Umbilical cord (tissue), 2 donors: Measurements from ENCODE around the gene WDR18. TPM values are rescaled to one million over a fixed set of nuclear protein-coding genes. Genes with fewer than 3 reads are reported as not detected.

Experiments used
- DNase-seq: peaks from one replicate; pipeline ENCODE4 v3.0.0-alpha.2; 2015; ENCODE audit warnings: low spot score
- total RNA-seq: library from RNA; depleted of rRNA; stranded (reverse); fragments of >200 nt; gene quantifications from one replicate; pipeline ENCODE4 v1.2.3, GENCODE V29; 2014; ENCODE audit warnings: low replicate concordance; ENCODE audit not compliant: insufficient read depth

WDR18 gene
- total RNA-seq, 1 donor from 2014 or later: 67.9 TPM

- DNase-seq: no peak
Observed at GRCh38 chr19:964761-965694, 19.1 kb upstream of the WDR18 start.

- no peak for DNase-seq
Observed at GRCh38 chr19:966485-967088, 17.6 kb upstream of the WDR18 start.

- DNase-seq: no peak
Observed at GRCh38 chr19:970695-971094, 13.4 kb upstream of the WDR18 start.

- DNase-seq: no peak
Observed at GRCh38 chr19:971795-972194, 12.3 kb upstream of the WDR18 start.

GRCh38 chr19:972281-972680, 11.9 kb upstream of the WDR18 start:
- no peak for DNase-seq

- no peak for DNase-seq
Observed at GRCh38 chr19:973726-974563, 10.2 kb upstream of the WDR18 start.

- DNase-seq: no peak
Observed at GRCh38 chr19:974564-975257, 9.4 kb upstream of the WDR18 start.

GRCh38 chr19:976476-976875, 7.7 kb upstream of the WDR18 start:
- DNase-seq: no peak

- DNase-seq: no peak
Observed at GRCh38 chr19:977058-977464, 7.1 kb upstream of the WDR18 start.

GRCh38 chr19:979318-979741, 4.8 kb upstream of the WDR18 start:
- no peak for DNase-seq

GRCh38 chr19:980133-980998, 3.8 kb upstream of the WDR18 start:
- no peak for DNase-seq

- peak; percentile 70 for DNase-seq
Observed at GRCh38 chr19:982567-983170, 1.5 kb upstream of the WDR18 start.

GRCh38 chr19:986083-986482, 1.9 kb downstream of the WDR18 start:
- no peak for DNase-seq

GRCh38 chr19:988081-988480, 3.9 kb downstream of the WDR18 start:
- no peak for DNase-seq

- no peak for DNase-seq
Observed at GRCh38 chr19:988510-988909, 4.4 kb downstream of the WDR18 start.

- DNase-seq: no peak
Observed at GRCh38 chr19:989381-990081, 5.4 kb downstream of the WDR18 start.

GRCh38 chr19:990119-990571, 6.0 kb downstream of the WDR18 start:
- no peak for DNase-seq

- DNase-seq: no peak
Observed at GRCh38 chr19:990746-991145, 6.6 kb downstream of the WDR18 start.

- DNase-seq: no peak
Observed at GRCh38 chr19:991174-991931, 7.2 kb downstream of the WDR18 start.
